Activated CD4-positive, alpha-beta T cell treated with anti-CD3 and anti-CD28 coated beads for 4 hours (primary cell): Measurements from ENCODE around the gene DNAJC8.

ENCODE experiments used
- DNase-seq, 2 donors: peaks; one replicate each; pipeline ENCODE4 v3.0.0-alpha.2; 2020

Gene DNAJC8

GRCh38 chr1:28170001-28170596, 62.7 kb downstream of the DNAJC8 start:
- DNase-seq = no peak

DNA sequence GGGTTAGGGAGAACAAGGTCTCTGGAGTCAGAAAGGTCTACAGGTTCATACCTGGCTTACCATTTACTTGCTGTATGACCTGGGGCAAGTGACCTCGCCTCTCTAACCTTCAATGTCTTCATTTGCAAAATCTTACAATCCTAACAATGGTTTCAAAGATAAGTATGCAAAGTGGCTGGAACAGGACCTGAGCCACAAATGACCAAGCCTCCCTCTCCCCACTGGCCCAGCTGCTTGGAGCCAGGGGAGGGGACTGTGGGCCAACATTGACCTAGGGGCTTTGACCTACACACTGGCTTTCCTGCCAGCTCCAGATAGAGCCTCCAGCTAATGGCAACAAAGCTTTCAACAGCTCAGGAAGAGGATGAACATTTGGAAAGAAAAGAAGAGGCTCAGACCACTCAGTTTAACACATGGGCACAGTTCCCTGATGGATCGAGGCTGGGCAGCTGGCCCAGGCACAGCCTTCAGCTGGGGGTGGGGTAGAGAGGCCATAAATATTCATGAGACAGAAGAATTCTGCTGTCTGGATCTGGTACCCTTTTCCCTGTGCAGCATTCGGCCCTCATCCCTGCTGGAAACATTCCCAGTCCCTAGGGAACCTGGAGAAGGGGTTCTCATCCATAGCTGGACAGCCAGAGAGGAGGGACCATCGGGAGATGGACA, 69.2 kb downstream of the DNAJC8 start:
- no peak for DNase-seq

DNA sequence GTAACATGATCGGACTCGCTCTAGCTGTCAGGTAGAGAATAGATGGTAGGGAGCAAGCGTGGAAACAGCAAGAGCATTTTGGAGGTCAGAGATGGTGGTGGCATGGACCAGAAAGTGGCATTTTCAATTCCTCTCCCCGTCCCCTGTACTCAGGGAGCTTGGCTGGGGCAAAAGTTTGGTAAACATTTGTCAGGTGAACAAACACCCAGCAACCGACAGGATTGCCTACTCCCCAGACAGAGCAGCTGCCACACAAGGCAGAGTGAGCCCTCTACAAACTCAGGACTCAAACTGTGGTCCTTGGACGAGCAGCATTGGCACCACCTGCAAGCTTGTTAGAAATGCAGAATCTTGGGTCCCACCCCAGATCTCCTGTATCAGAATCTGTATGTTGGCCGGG, 70.7 kb downstream of the DNAJC8 start:
- no peak for DNase-seq

- no peak for DNase-seq
These were observed 71.1 kb downstream of the DNAJC8 start for GRCh38 chr1:28161751-28162150.

GRCh38 chr1:28160782-28161266, 72.0 kb downstream of the DNAJC8 start:
- DNase-seq = no peak

DNA sequence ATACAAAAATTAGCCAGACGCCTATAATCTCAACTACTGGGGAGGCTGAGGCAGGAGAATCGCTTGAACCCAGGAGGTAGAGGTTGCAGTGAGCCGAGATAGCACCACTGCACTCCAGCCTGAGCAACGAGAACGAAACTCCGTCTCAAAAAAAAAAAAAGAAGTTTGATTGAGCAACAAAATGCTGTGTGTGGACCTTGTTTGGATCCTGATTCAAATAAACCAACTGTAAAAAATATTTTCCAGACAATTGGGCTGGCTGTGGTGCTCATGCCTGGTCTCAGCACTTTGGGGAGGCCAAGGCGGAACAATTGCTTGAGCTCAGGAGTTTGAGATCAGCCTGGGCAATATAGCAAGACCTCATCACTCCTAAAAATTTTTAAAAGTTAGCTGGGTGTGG, 73.1 kb downstream of the DNAJC8 start:
- no peak for DNase-seq

GRCh38 chr1:28159243-28159642, 73.6 kb downstream of the DNAJC8 start:
- DNase-seq = no peak

- no peak for DNase-seq
These were observed 74.9 kb downstream of the DNAJC8 start for GRCh38 chr1:28157894-28158293.

DNA sequence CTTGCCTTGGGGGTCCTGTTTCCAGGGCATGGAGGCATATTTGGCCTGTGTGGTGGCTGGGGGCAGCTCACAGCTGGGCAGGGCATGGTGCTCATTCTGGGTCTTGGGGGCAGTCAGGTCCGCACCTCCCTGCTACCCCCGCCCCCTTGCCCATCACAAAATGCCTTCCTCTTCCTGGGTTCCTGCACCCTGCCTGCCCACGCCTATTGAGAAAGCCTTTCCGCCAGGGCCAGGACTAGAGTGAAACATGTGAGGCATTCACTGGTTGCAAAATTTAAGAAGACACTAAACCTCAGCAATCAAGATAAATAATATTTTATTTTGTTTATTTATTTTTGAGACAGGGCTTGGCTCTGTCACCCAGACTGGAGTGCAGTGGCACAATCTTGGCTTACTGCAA, 76.0 kb downstream of the DNAJC8 start:
- DNase-seq = no peak

DNA sequence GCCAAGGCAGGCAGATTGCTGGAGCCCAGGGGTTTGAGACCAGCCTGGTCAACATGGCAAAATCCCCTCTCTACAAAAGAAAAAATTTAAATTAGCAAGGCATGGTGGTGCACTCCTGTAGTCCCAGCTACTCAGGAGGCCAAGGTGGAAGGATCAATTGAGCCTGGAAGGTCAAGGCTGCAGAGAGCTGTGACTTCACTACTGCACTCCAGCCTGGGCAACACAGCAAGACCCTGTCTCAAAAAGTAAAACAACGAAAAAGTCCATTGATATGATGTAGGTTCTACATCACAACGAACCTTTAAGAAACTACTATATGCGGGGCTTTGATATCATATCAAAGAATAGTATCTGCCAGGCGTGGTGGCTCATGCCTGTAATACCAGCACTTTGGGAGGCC, 77.2 kb downstream of the DNAJC8 start:
- no peak for DNase-seq

DNA sequence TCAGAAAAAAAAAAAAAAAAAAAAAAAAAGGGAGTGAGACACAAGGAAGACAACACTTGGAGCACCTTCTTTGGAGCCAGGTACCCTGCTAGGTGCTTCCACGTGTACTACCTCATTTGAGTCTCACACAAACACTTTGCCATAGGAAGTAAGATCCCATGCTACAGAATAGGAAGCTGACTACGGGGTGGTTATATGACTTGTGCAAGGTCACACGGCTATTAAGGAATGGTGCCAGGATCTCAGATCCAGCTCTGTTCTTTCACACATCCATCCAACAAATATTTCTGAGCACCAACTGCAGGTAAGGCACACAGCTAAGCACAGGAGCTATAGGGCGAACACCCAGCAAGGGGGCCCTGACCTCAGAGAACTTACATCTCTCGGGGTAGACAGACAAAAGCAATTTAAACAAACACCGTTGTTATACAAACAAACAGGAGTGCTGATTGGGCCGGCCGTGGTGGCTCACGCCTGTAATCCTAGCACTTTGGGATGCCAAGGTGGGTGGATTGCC, 78.7 kb downstream of the DNAJC8 start:
- no peak for DNase-seq
